Measurements from ENCODE around the gene DPRX.

GRCh38 chr19:53608381-53608780 is 23.4 kb upstream of the DPRX start:
- TF ChIP-seq, protein P1, sequence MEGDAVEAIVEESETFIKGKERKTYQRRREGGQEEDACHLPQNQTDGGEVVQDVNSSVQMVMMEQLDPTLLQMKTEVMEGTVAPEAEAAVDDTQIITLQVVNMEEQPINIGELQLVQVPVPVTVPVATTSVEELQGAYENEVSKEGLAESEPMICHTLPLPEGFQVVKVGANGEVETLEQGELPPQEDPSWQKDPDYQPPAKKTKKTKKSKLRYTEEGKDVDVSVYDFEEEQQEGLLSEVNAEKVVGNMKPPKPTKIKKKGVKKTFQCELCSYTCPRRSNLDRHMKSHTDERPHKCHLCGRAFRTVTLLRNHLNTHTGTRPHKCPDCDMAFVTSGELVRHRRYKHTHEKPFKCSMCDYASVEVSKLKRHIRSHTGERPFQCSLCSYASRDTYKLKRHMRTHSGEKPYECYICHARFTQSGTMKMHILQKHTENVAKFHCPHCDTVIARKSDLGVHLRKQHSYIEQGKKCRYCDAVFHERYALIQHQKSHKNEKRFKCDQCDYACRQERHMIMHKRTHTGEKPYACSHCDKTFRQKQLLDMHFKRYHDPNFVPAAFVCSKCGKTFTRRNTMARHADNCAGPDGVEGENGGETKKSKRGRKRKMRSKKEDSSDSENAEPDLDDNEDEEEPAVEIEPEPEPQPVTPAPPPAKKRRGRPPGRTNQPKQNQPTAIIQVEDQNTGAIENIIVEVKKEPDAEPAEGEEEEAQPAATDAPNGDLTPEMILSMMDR (IDR thresholded peaks at IDR 0.05 in 8 of 11, conservative IDR thresholded peaks at IDR 0.05 in 3 of 11) = no peak
- TF ChIP-seq POLR2A (IDR thresholded peaks at IDR 0.05) = no peak
